CD8-positive, alpha-beta memory T cell (primary cell): ENCODE measurements around the gene GCH1. TPM values are rescaled to one million over a fixed set of nuclear protein-coding genes. Genes with fewer than 3 reads are reported as not detected.

Source experiments
- CTCF ChIA-PET: fragments of 350-600 bp; sonication (Branson Sonifier 250); formaldehyde crosslinking; loops from one replicate; lab custom pipeline; 2021; ENCODE audit warnings: antibody characterized with exemption; lab: Charles Lee
- POLR2A ChIA-PET: fragments of 350-600 bp; sonication (Branson Sonifier 250); formaldehyde crosslinking; loops from one replicate; lab custom pipeline; 2021; ENCODE audit warnings: antibody characterized with exemption; lab: Charles Lee
- DNase-seq, 5 donors: peaks; one replicate each; pipeline versions ENCODE4 v3.0.0 to v3.0.0-alpha.2; 2020 to 2022; ENCODE audit warnings: mixed read lengths in 1 of 5
- H3K27ac ChIP-seq: one replicate; pipeline ENCODE4 v1.7.0; 2013; ENCODE audit warnings: low read depth, mild to moderate bottlenecking, low read length, moderate library complexity
- H3K27me3 ChIP-seq: 2 replicates; pipeline ENCODE4 v1.7.0; 2013; ENCODE audit warnings: low read length, mild to moderate bottlenecking; ENCODE audit not compliant: insufficient read depth, poor library complexity, severe bottlenecking
- H3K36me3 ChIP-seq: 2 replicates; pipeline ENCODE4 v1.7.0; 2013; ENCODE audit warnings: mild to moderate bottlenecking, low read length, moderate library complexity; ENCODE audit not compliant: insufficient read depth
- H3K4me1 ChIP-seq: 2 replicates; pipeline ENCODE4 v1.7.0; 2013; ENCODE audit warnings: mild to moderate bottlenecking, low read length, moderate library complexity; ENCODE audit not compliant: insufficient read depth
- H3K4me3 ChIP-seq: 2 replicates; pipeline ENCODE4 v1.7.0; 2013; ENCODE audit warnings: mild to moderate bottlenecking, low read length
- H3K9me3 ChIP-seq: 2 replicates; pipeline ENCODE4 v1.7.0; 2013; ENCODE audit warnings: mild to moderate bottlenecking, low read length
- H3K27ac Mint-ChIP-seq, 8 donors: one replicate each; pipeline ENCODE4 v1.8.0; 2020 to 2021; ENCODE audit warnings: mixed read lengths in 8 of 8, mild to moderate bottlenecking in 6 of 8, inconsistent platforms in 3 of 8, moderate library complexity in 3 of 8
- H3K27me3 Mint-ChIP-seq, 2 donors: one replicate each; pipeline ENCODE4 v1.8.0; 2020 to 2021; ENCODE audit warnings: mixed read lengths in 2 of 2, mild to moderate bottlenecking in 1 of 2, moderate library complexity in 1 of 2
- H3K36me3 Mint-ChIP-seq, 3 donors: one replicate each; pipeline ENCODE4 v1.8.0; 2020 to 2021; ENCODE audit warnings: mixed read lengths in 3 of 3, inconsistent platforms in 1 of 3, mild to moderate bottlenecking in 1 of 3
- H3K4me1 Mint-ChIP-seq, 3 donors: one replicate each; pipeline ENCODE4 v1.8.0; 2020 to 2021; ENCODE audit warnings: mixed read lengths in 3 of 3, inconsistent platforms in 1 of 3, mild to moderate bottlenecking in 1 of 3
- H3K4me3 Mint-ChIP-seq, 7 donors: one replicate each; pipeline ENCODE4 v1.8.0; 2020 to 2021; ENCODE audit warnings: mixed read lengths in 7 of 7, mild to moderate bottlenecking in 6 of 7, moderate library complexity in 4 of 7, inconsistent platforms in 2 of 7
- H3K9me3 Mint-ChIP-seq, 5 donors: one replicate each; pipeline ENCODE4 v1.8.0; 2020 to 2022; ENCODE audit warnings: mixed read lengths in 5 of 5, mild to moderate bottlenecking in 3 of 5, moderate library complexity in 2 of 5, inconsistent platforms in 1 of 5
- polyA plus RNA-seq: library from polyadenylated mRNA; unstranded; fragments of 300-500 nt; fragmentation: Illumina TruSeq; gene quantifications from one replicate; pipeline ENCODE4 v1.2.3, GENCODE V29; 2021
- total RNA-seq, 2 experiments: library from RNA; stranded (reverse); gene quantifications; one replicate each; pipeline ENCODE4 v1.2.3, GENCODE V29; 2021

GCH1 gene
- total and polyA plus RNA-seq, 3 experiments from 2014 or later, result 26.4 to 35.3 (median 26.4) TPM

- H3K4me1 ChIP-seq, result no peaks in the 10 kb centered on the region
- no peak overlapping the region for H3K27ac ChIP-seq
- H3K4me3 ChIP-seq, result no peak overlapping the region
- peaks cover 18 to 31% (median 26%) of the 10 kb centered on the region in 3 donors for H3K4me1 Mint-ChIP-seq
- H3K36me3 ChIP-seq, result peaks cover 7% of the 10 kb centered on the region
- no peaks in the 10 kb centered on the region for H3K9me3 ChIP-seq
- H3K36me3 Mint-ChIP-seq, result peaks cover 2 to 57% (median 10%) of the 10 kb centered on the region in 3 donors
- no peaks in the 10 kb centered on the region for H3K27me3 ChIP-seq
- H3K27ac Mint-ChIP-seq, result peak overlapping the region in 1 of 8 donors; percentile 60
- no peak for DNase-seq
- ChIA-PET CTCF (no interaction called here), POLR2A (no interaction called here)
- H3K27me3 Mint-ChIP-seq, result no peaks in the 10 kb centered on the region
- H3K9me3 Mint-ChIP-seq, result no peaks in the 10 kb centered on the region
- no peak overlapping the region for H3K4me3 Mint-ChIP-seq
Observed at GRCh38 chr14:54857830-54858269, 44.8 kb downstream of the GCH1 start.

GRCh38 chr14:54856152-54856551 is 46.5 kb downstream of the GCH1 start:
- no peaks in the 10 kb centered on the region for H3K9me3 Mint-ChIP-seq
- H3K27me3 Mint-ChIP-seq, result no peaks in the 10 kb centered on the region

GRCh38 chr14:54854181-54854580 is 48.4 kb downstream of the GCH1 start:
- H3K27ac Mint-ChIP-seq, result peak overlapping the region in 7 of 8 donors; percentile 7 to 85 (median 61)
- no peaks in the 10 kb centered on the region for H3K27me3 ChIP-seq
- no peaks in the 10 kb centered on the region for H3K27me3 Mint-ChIP-seq
- H3K9me3 ChIP-seq, result no peaks in the 10 kb centered on the region
- H3K9me3 Mint-ChIP-seq, result no peaks in the 10 kb centered on the region
- H3K4me3 Mint-ChIP-seq, result peak overlapping the region in 1 of 7 donors; percentile 59
- H3K36me3 Mint-ChIP-seq, result peaks cover 3 to 41% (median 10%) of the 10 kb centered on the region in 3 donors
- no peak for DNase-seq
- peaks cover 2% of the 10 kb centered on the region for H3K36me3 ChIP-seq
- CTCF ChIA-PET, result interaction anchor here (1.2 kb wide), 1 partner anchor 12 kb away, joined by 3 read pairs; no protein-coding TSS in a partner anchor
- no peak overlapping the region for H3K4me3 ChIP-seq
- no peaks in the 10 kb centered on the region for H3K4me1 ChIP-seq
- peaks cover 22 to 41% (median 41%) of the 10 kb centered on the region in 3 donors for H3K4me1 Mint-ChIP-seq
- POLR2A ChIA-PET, result no interaction called here
- H3K27ac ChIP-seq, result no peak overlapping the region

More at GRCh38 chr14:54856152-54856551, 46.5 kb downstream of the GCH1 start:
- H3K27ac Mint-ChIP-seq, result peak overlapping the region in 3 of 8 donors; percentile 61 to 71 (median 71)
- Histone ChIP-seq H3K4me3 (no peak overlapping the region), H3K27me3 (no peaks in the 10 kb centered on the region), H3K9me3 (no peaks in the 10 kb centered on the region), H3K4me1 (no peaks in the 10 kb centered on the region), H3K36me3 (peaks cover 7% of the 10 kb centered on the region), H3K27ac (no peak overlapping the region)
- ChIA-PET POLR2A (no interaction called here), CTCF (no interaction called here)
- H3K36me3 Mint-ChIP-seq, result peaks cover 6 to 50% (median 10%) of the 10 kb centered on the region in 3 donors
- H3K4me1 Mint-ChIP-seq, result peaks cover 22 to 36% (median 34%) of the 10 kb centered on the region in 3 donors
- H3K4me3 Mint-ChIP-seq, result peak overlapping the region in 1 of 7 donors; percentile 13
- DNase-seq, result no peak

DNA sequence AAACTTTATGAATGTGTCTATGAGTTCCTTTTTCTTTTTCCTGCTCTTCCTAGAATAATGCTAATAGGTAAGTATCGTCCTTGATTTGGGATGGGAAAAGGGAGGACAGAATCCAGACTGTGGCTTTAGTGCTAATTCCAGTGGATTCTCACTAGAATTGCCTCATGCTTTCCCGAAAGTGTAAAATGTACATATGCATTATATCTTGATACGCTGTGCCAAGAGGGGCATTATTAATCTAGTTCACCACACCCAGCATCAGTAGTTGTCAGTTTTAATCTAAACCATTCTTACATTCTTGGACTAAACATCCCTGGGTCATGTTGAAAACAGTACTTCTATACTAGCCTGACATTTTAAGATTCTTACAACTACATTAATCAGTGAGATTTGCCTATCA is 49.3 kb downstream of the GCH1 start:
- Mint-ChIP-seq H3K36me3 (peaks cover 3 to 36% (median 5%) of the 10 kb centered on the region in 3 donors), H3K4me1 (peaks cover 24 to 43% (median 36%) of the 10 kb centered on the region in 3 donors), H3K4me3 (no peak overlapping the region), H3K27ac (peak overlapping the region in 1 of 8 donors; percentile 23), H3K9me3 (no peaks in the 10 kb centered on the region), H3K27me3 (no peaks in the 10 kb centered on the region)
- Histone ChIP-seq H3K4me1 (no peaks in the 10 kb centered on the region), H3K27me3 (no peaks in the 10 kb centered on the region), H3K9me3 (no peaks in the 10 kb centered on the region), H3K4me3 (no peak overlapping the region), H3K27ac (no peak overlapping the region), H3K36me3 (no peaks in the 10 kb centered on the region)
- POLR2A ChIA-PET, result no interaction called here
- no peak for DNase-seq
- CTCF ChIA-PET, result interaction anchor here (1.2 kb wide), 1 partner anchor 13 kb away, joined by 3 read pairs; no protein-coding TSS in a partner anchor

DNA sequence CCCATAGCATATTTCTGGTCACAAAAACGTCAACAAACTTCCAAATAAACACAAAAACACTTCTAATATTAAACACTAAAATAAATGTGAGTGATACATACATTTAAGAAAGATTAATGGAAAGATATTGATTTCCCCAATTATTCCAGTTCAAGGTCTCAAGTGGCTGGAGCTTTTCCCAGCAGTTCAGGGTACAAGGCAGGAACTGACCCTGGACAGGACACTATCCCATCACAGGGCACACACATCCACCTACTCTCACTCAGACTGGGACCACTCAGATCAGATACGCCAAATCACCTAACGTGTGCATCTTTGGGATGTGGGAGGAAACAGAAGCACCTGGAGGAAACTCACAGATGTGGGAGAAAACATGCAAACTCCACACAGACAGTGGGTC is 50.4 kb downstream of the GCH1 start:
- Mint-ChIP-seq H3K36me3 (peaks cover 3 to 35% (median 5%) of the 10 kb centered on the region in 3 donors), H3K9me3 (no peaks in the 10 kb centered on the region), H3K27me3 (no peaks in the 10 kb centered on the region), H3K4me3 (no peak overlapping the region), H3K27ac (no peak overlapping the region), H3K4me1 (peaks cover 22 to 44% (median 32%) of the 10 kb centered on the region in 3 donors)
- Histone ChIP-seq H3K36me3 (no peaks in the 10 kb centered on the region), H3K4me1 (no peaks in the 10 kb centered on the region), H3K4me3 (no peak overlapping the region), H3K27me3 (no peaks in the 10 kb centered on the region), H3K9me3 (no peaks in the 10 kb centered on the region), H3K27ac (no peak overlapping the region)
- CTCF ChIA-PET, result no interaction called here
- DNase-seq, result no peak
- POLR2A ChIA-PET, result no interaction called here

DNA sequence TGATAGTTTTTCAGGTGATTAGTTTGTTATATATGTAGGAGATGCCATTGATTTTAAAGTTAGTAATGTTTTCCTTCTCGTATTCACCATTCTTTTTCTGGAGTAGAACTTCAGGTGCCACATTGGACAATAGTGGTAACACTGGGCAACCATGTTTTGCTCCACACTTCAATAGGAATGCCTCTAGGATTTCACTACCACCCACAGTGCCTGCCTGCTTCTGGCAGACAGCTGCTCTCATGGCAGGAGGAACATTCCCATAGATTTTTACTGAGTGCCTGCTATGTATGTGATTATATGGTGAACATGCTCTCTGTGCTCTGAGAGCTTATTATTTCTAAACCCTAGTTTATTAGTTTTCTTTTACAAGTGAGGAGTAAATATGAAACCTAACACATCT is 53.7 kb downstream of the GCH1 start:
- ChIA-PET CTCF (no interaction called here), POLR2A (no interaction called here)
- Histone ChIP-seq H3K27me3 (no peaks in the 10 kb centered on the region), H3K4me3 (no peak overlapping the region), H3K9me3 (no peaks in the 10 kb centered on the region), H3K36me3 (no peaks in the 10 kb centered on the region), H3K27ac (no peak overlapping the region), H3K4me1 (no peaks in the 10 kb centered on the region)
- H3K27me3 Mint-ChIP-seq, result no peaks in the 10 kb centered on the region
- H3K36me3 Mint-ChIP-seq, result peaks cover 3 to 50% (median 9%) of the 10 kb centered on the region in 3 donors
- H3K9me3 Mint-ChIP-seq, result no peaks in the 10 kb centered on the region
- DNase-seq, result no peak
- no peak overlapping the region for H3K4me3 Mint-ChIP-seq
- peak overlapping the region in 1 of 8 donors; percentile 69 for H3K27ac Mint-ChIP-seq
- H3K4me1 Mint-ChIP-seq, result peaks cover 10 to 28% (median 17%) of the 10 kb centered on the region in 3 donors

- peaks cover 1 to 12% (median 2%) of the 10 kb centered on the region in 3 donors for H3K4me1 Mint-ChIP-seq
- H3K27ac Mint-ChIP-seq, result peak overlapping the region in 1 of 8 donors; percentile 9
- H3K9me3 Mint-ChIP-seq, result no peaks in the 10 kb centered on the region
- ChIA-PET CTCF (no interaction called here), POLR2A (no interaction called here)
- H3K36me3 ChIP-seq, result peaks cover 13% of the 10 kb centered on the region
- no peaks in the 10 kb centered on the region for H3K27me3 Mint-ChIP-seq
- DNase-seq, result no peak
- no peaks in the 10 kb centered on the region for H3K4me1 ChIP-seq
- no peaks in the 10 kb centered on the region for H3K27me3 ChIP-seq
- no peaks in the 10 kb centered on the region for H3K9me3 ChIP-seq
- H3K36me3 Mint-ChIP-seq, result peaks cover 4 to 61% (median 16%) of the 10 kb centered on the region in 3 donors
- no peak overlapping the region for H3K4me3 Mint-ChIP-seq
- H3K4me3 ChIP-seq, result no peak overlapping the region
- H3K27ac ChIP-seq, result no peak overlapping the region
Observed at GRCh38 chr14:54845641-54846040, 57.0 kb downstream of the GCH1 start.

DNA sequence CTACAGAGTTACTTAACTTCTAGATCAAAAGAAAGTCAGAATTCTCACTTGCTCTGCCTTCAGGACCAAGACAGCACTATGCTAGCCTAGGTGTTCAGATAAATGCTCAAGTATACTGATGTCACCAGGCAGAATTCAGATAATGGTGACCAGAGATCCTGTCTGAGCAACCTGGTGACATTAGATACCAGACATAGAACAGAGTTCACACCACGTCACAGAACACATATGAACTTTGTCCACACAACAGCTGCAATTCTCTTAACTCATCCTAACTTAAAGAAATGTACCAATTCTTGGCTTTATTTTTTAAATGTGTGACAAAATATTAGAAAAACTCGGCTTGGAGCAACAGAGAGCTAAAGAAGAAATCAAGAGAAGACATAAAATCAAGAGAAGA is 58.1 kb downstream of the GCH1 start:
- CTCF ChIA-PET, result no interaction called here
- Histone ChIP-seq H3K36me3 (peaks cover 18% of the 10 kb centered on the region), H3K4me1 (no peaks in the 10 kb centered on the region), H3K4me3 (no peak overlapping the region), H3K9me3 (no peaks in the 10 kb centered on the region), H3K27me3 (no peaks in the 10 kb centered on the region), H3K27ac (no peak overlapping the region)
- no peak for DNase-seq
- peak overlapping the region in 4 of 8 donors; percentile 4 to 36 (median 21) for H3K27ac Mint-ChIP-seq
- H3K4me1 Mint-ChIP-seq, result peaks cover 0 to 9% (median 1%) of the 10 kb centered on the region in 3 donors
- peaks cover 8 to 66% (median 23%) of the 10 kb centered on the region in 3 donors for H3K36me3 Mint-ChIP-seq
- no peaks in the 10 kb centered on the region for H3K27me3 Mint-ChIP-seq
- POLR2A ChIA-PET, result no interaction called here
- H3K4me3 Mint-ChIP-seq, result no peak overlapping the region
- no peaks in the 10 kb centered on the region for H3K9me3 Mint-ChIP-seq
